ENCODE results near the gene ELF4. TPM values are rescaled to one million over a fixed set of nuclear protein-coding genes. Genes with fewer than 3 reads are reported as not detected.
A peak's percentile ranks its signal among the peaks of the same experiment; 100 is the strongest.

ELF4 gene
- total and polyA plus RNA-seq, 12 donors, result 2.7 to 16.7 (median 6.9) TPM

DNA sequence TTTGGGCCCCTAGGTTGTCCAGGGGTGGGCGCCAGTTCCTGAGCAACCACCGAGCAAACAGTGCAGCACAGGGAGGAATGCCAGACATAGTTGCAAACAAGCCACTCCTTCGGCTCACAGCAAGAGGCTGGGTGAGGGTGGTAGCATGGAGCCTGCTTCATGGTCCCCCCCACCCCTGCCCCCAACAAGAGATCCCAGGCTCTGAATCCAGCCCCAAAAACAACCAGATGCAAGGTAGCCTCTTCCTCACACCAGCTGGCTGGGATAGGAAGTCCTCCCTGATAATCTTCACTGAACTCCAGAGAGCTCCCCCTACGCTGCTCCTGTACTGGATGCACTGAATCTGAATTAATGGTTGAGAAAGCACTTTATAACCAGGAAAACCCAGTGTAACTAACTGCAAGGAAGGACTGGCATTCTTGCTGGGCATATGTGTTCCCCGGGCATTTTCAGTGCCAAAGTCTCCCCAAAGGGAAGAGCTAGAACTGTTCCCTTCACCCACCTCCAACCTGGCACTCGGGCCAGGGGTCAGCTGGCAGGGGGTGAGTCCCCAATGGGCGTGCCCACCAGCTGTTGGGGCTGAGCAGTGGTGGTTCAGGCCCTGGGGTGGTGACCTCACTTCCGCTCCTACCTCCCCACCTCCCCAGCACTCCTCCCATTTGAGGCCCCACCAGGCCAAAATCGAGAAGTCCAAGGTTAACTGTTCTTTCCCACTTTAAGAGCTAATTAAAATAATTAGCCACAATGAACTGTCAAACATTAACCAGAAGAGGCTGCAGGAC lies 1.5 kb downstream of the ELF4 start:
- Histone ChIP-seq H3K9me3 (replicated peaks in 1 of 3) (no peaks in the 10 kb centered on the region), H3K4me1 (replicated peaks in 1 of 2) (no peaks in the 10 kb centered on the region), H3K36me3 (replicated peaks in 1 of 2) (no peaks in the 10 kb centered on the region), H3K4me3 (peak overlapping the region in 1 of 4 donors; percentile 62), H3K27ac (peak overlapping the region in 2 of 5 donors; percentile 5 to 86), H3K27me3 (no peaks in the 10 kb centered on the region)
- intact Hi-C loops (cut with DNase I), result no loop called here
- DNase-seq, result no peak
- 47 to 65% (median 58%) methylated on average over 3 to 9 of the region's 9 CpGs for WGBS, 4 donors
- TF ChIP-seq POLR2A (IDR thresholded peaks at IDR 0.05), result no peak
- TF ChIP-seq, protein P1, sequence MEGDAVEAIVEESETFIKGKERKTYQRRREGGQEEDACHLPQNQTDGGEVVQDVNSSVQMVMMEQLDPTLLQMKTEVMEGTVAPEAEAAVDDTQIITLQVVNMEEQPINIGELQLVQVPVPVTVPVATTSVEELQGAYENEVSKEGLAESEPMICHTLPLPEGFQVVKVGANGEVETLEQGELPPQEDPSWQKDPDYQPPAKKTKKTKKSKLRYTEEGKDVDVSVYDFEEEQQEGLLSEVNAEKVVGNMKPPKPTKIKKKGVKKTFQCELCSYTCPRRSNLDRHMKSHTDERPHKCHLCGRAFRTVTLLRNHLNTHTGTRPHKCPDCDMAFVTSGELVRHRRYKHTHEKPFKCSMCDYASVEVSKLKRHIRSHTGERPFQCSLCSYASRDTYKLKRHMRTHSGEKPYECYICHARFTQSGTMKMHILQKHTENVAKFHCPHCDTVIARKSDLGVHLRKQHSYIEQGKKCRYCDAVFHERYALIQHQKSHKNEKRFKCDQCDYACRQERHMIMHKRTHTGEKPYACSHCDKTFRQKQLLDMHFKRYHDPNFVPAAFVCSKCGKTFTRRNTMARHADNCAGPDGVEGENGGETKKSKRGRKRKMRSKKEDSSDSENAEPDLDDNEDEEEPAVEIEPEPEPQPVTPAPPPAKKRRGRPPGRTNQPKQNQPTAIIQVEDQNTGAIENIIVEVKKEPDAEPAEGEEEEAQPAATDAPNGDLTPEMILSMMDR (IDR thresholded peaks at IDR 0.05), result no peak

DNA sequence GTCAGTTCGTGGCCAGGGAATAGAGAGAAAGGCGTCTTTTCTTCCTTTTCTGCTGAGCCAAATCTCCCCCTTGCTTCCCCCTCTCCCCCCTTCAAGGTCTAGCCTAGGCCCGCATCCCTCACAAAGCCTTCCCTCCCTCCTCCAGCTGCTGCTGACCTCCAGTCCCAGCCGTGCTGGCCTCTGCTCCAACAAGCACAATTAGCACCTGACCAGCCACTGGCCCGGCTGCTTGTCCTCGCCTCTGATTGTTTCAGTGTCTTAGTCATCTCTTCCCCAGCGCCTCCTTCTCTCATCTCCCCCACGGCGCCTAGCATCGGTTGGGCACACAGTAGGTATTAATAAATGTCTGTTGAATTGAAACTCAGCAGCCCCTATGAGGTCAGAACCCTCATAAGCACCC lies 4.2 kb downstream of the ELF4 start:
- intact Hi-C loops (cut with DNase I), result no loop called here

DNA sequence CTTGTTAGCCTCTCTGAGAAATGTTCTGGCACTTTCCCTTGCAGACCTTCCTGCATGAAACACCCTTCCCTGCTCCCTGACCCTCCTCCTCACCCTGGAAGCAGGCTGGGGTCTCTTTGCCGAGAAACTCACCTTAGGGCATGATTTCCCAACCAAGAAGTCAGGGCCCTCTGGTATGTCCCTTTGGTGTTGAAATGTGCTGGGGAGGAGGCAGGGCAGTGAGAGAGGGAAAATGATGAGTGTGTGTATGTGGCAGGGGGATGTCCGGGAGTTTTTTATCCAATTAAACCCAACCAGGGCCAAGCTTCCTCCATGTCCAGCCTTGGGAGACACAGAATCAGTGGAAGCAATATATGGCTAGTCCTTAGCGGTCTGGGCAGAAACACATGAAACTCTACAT lies 5.1 kb downstream of the ELF4 start:
- intact Hi-C loops (cut with DNase I), result no loop called here
- peaks cover 0 to 3% of the 10 kb centered on the region in 2 donors for H3K4me1 ChIP-seq (replicated peaks in 1 of 2)
- 62 to 77% (median 76%) methylated on average over 3 of the region's 3 CpGs; no CpG with 5 or more reads in 1 of the 4 donors for WGBS, 4 donors
- no peaks in the 10 kb centered on the region for H3K27me3 ChIP-seq
- no peaks in the 10 kb centered on the region for H3K9me3 ChIP-seq (replicated peaks in 1 of 3)
- H3K4me3 ChIP-seq, result no peak overlapping the region
- TF ChIP-seq POLR2A (IDR thresholded peaks at IDR 0.05), result no peak
- TF ChIP-seq, protein P1 (IDR thresholded peaks at IDR 0.05), result no peak
- DNase-seq, result no peak
- H3K36me3 ChIP-seq (replicated peaks in 1 of 2), result no peaks in the 10 kb centered on the region
- peak overlapping the region in 1 of 5 donors; percentile 53 for H3K27ac ChIP-seq

More for the DNA sequence above, 4.2 kb downstream of the ELF4 start:
- peak in 4 of 7 donors; percentile 55 to 71 (median 62) for DNase-seq
- Histone ChIP-seq H3K27me3 (no peaks in the 10 kb centered on the region), H3K4me3 (no peak overlapping the region), H3K27ac (peak overlapping the region in 2 of 5 donors; percentile 5 to 53), H3K9me3 (replicated peaks in 1 of 3) (no peaks in the 10 kb centered on the region), H3K4me1 (replicated peaks in 1 of 2) (no peaks in the 10 kb centered on the region), H3K36me3 (replicated peaks in 1 of 2) (no peaks in the 10 kb centered on the region)
- WGBS, 4 donors, result 21 to 63% (median 40%) methylated on average over 10 of the region's 10 CpGs
- TF ChIP-seq, protein P1 (IDR thresholded peaks at IDR 0.05), result no peak
- no peak for TF ChIP-seq POLR2A (IDR thresholded peaks at IDR 0.05)

DNA sequence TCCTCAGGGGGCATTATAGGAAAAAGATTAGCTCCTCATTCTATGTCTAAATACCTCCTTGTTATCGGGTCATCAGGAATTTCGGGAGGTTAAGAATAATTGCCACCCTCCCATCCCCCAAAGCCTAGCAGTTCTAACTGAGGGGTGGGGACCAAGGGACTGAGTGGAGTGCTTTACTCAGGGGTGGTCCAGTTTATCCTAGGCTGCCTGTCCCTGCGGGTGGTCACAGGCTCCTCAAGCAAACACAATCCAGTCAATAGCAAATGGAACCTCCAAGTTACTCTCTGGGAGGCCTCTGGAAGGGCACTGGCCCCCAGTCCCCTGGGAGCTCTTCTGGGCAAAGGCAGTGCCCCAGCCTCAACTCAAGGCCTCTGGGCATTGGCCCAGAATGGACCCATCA lies 6.7 kb downstream of the ELF4 start:
- Histone ChIP-seq H3K4me1 (replicated peaks in 1 of 2) (peaks cover 0 to 4% of the 10 kb centered on the region in 2 donors), H3K27me3 (no peaks in the 10 kb centered on the region), H3K9me3 (replicated peaks in 1 of 3) (no peaks in the 10 kb centered on the region), H3K27ac (no peak overlapping the region), H3K36me3 (replicated peaks in 1 of 2) (no peaks in the 10 kb centered on the region), H3K4me3 (no peak overlapping the region)
- DNase-seq, result no peak
- intact Hi-C loops (cut with DNase I), result no loop called here
- 73 to 100% (median 83%) methylated on average over 2 to 3 of the region's 3 CpGs for WGBS, 4 donors
- TF ChIP-seq POLR2A (IDR thresholded peaks at IDR 0.05), result no peak
- TF ChIP-seq, protein P1 (IDR thresholded peaks at IDR 0.05), result no peak
